GM18505 (cell line): Measurements from ENCODE around the gene NLRC5.
"Not testable (repeated sequence)": the region's sequence is repeated elsewhere in the genome, so short reads cannot be mapped to it uniquely, and the experiment has no call there.

Source experiments
- ATAC-seq: cut with Tn5 transposase; IDR thresholded peaks from one replicate; pipeline ENCODE4 v1.9.1; 2021; ENCODE audit not compliant: unreplicated experiment
- POLR2A ChIP-seq: IDR thresholded peaks from 4 replicates; pipeline ENCODE4 v1.6.1; 2011; ENCODE audit warnings: borderline replicate concordance; ENCODE audit not compliant: insufficient read depth, insufficient read length; ENCODE audit errors: extremely low read depth

The NLRC5 gene

GRCh38 chr16:56966093-56966475 is 23.3 kb upstream of the NLRC5 start:
- ATAC-seq, result no peak
- TF ChIP-seq POLR2A, result no peak

DNA sequence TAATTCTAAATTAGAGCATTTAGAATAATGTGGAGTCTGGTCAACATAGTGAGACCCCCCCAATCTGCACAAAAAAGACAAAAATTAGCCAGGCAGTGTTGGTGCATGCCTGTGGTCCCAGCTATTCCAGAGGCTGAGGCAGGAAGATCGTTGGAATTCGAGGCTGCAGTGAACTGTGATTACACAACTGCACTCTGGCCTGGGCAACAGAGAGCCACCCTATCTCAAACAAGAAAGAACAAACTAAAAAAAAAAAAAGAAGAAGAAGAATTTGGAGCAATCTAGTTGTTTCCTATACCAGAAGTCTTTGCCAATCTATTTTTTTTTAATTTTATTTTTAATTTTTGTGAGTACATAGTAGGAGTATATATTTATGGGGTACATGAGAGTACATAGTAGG is 21.6 kb upstream of the NLRC5 start:
- ATAC-seq, result no peak
- no peak for TF ChIP-seq POLR2A

DNA sequence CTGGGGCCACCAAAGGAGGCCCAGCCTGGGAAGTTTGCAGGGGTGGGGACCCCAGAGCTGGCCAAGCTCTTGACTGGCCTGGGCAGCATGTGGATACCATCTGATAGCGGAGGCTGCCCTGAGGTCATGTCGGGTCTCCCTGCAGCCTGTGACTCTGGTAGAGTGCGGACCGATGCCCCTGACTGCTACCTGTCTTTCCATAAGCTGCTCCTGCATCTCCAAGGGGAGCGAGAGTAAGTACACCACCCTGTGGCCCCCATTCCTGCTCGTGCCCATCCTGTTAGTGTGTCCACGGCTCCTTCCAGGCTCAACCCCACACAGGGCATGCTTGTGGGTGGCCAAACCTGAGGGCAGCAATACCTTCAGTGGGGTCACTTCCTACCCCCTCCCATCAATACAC is 19.6 kb upstream of the NLRC5 start:
- ATAC-seq, result no peak
- TF ChIP-seq POLR2A, result no peak

DNA sequence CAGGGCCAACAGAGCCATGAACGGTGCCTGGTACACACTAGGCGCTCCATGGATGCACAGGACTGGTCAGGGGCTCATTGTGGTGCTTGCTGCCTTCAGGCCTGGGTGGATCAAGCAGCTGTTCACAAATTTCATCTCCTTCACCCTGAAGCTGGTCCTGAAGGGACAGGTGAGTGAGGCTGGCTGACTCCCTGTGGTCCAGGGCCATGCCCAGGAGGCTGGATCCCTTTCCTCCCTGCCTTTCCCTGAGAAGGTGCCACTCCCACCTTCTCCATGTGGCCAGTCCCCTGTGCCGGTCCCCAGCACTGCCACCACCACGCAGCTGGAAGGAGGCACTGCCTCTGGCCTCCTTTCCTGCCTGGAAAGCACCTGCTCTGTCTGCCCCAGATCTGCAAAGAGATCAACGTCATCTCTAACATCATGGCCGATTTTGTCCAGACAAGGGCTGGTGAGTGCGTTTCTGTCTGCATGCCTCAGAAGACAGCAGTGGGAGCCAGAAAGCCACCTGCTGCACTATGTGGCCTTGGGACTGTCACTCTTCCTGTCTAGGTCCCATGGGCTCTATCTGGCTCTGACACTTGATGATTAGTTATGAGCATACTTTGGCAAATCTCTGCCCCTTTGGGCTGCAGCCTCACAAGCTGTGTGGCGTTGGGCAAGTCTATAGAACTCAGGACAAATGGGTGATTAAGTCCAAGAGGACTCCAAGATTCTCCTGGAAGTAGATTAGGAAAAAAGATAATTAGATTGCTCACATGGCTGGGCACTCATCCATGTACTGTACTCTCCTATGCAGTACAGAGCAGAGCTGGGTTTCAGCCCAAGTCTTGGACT is 18.2 kb upstream of the NLRC5 start:
- no peak for TF ChIP-seq POLR2A
- peak; percentile 81 for ATAC-seq

DNA sequence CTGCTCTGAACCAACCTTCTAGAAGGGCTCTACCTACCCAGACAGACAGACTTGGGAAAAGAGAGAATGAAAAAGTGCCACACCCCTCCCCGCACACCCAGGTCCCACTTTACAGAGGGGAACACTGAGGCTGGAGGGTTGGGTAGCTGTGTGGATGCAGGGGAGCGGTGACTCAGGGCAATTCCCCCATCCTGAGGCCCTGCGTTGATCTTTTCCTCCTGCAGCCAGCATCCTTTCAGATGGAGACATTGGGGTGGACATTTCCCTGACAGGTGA is 17.7 kb upstream of the NLRC5 start:
- TF ChIP-seq POLR2A, result no peak
- no peak for ATAC-seq

DNA sequence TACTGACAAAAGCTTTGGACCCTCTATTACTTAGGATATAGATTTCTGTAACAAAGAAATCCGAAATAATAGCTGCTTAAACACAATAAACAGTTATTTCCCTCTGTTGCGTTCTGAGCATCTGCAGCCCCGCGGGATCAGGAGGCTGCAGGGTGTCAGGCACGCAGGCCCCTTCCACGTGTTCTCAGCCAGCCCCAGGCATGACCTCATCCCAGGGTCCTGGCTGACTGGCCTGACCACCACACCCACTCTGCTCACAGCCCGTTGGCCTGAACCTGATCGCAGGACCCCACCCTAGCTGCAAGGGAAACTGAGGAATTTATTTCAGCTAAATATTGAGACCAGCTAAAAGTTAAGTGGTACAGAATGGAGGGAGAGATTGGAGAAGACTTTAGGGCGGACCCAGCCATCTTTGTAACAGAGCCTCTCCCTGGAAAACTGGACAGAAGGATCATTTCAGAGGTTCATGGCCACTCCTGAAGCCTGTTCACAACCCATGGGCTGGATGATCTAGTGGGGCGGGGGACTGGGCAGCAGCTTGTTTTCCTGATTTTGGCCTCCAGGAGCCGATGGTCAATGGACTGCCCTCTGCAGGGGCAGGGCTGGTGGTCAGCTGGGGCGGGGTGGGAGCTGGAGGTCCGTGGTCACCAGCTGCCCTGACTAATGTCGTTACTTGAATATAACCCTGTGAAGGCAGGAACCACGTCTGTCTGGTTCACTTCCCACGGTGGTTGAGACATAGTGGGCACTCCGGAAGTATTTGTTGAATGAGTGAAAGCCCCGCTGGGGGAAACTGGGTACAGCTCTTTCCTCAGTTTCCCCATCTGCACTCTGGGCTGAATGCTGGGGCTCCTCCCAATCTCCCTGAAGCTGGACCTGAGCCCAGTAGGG is 16.7 kb upstream of the NLRC5 start:
- no peak for ATAC-seq
- no peak for TF ChIP-seq POLR2A

DNA sequence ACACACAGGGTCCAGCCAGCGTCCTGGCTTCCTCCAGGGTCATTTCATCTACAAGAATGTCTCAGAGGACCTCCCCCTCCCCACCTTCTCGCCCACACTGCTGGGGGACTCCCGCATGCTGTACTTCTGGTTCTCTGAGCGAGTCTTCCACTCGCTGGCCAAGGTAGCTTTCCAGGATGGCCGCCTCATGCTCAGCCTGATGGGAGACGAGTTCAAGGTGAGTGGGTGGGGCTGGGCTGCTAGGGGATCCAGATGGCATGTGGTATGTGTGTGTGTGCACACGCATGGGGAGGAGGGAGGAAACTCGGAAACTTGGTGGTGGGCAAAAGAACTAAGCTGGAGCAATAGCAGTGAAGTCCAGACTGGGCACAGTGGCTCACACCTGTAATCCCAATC is 16.1 kb upstream of the NLRC5 start:
- no peak for TF ChIP-seq POLR2A
- ATAC-seq, result no peak

- not testable (repeated sequence) for ATAC-seq
Measured at GRCh38 chr16:56973899-56974298, 15.5 kb upstream of the NLRC5 start.

DNA sequence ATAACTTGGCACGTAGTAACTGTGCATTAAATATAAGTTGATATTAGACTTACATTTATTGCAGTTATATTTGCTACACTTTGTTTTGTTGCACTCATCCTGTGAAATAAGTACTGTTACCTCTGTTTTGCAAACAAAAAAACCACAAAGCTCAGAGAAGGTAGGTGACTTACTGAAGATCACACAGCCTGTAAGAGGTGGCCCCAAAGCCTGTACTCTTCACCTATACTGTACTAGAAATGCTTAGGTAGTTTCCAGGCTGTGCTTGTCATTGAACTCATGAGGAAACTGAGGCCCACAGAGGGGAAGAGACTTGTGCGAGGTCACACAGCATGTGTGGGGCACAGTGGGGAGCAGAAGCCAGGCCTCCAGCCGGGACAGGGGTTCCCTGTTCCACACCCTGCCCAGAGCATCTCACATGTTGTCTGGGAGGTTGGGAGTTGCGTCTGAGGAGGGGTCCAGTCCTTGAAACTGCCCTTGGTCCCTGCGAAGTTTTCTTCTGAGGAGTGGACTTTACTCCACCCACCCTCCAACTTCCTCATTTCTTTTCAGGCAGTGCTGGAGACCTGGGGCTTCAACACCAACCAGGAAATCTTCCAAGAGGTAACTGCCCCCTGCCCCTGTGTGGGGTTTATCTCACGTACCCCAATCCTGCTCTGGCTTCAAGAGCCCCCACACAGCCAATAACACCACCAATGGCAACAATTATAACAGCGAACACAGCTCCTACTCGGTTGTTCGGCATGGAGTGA is 14.6 kb upstream of the NLRC5 start:
- no peak for ATAC-seq
- no peak for TF ChIP-seq POLR2A

DNA sequence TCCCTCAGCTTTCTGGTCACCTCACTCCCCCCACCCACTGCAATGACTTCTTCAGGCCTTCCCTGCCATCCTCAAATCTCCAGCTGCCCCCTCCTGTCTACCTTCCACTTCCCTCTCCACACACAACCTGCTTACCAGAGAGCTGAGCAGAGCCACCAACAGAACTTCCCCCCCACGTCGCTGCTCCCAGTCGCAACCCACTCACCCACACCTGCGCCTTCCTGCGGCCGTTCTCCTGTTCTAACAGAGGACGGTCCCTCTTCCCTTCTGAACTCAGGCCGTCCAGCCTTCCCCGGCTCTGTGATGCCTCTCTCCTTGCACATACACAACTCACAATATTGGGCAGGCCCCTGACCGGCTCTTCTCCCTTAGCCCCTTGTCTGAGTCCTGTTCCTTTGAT is 13.6 kb upstream of the NLRC5 start:
- TF ChIP-seq POLR2A, result no peak
- no peak for ATAC-seq

DNA sequence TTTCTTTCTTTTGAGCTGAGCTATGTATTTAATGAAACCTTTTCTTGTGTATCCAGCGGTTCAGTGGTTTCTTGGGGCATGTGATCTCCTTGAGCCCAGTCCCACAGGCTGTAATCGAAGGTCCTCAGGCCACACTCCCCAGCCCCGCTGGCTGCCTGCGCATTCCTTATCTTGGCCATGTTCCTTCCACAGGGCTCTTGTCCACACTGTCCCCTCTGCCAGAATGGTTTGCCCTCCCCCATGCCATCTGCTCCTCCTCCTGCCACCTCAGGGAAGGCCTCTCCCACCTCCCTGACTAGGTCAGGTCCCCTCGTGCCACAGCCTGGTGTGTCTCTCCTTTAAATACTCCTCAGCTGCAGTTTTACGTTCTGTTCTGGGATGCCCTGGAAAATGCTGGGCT is 12.1 kb upstream of the NLRC5 start:
- ATAC-seq, result no peak
- TF ChIP-seq POLR2A, result no peak

DNA sequence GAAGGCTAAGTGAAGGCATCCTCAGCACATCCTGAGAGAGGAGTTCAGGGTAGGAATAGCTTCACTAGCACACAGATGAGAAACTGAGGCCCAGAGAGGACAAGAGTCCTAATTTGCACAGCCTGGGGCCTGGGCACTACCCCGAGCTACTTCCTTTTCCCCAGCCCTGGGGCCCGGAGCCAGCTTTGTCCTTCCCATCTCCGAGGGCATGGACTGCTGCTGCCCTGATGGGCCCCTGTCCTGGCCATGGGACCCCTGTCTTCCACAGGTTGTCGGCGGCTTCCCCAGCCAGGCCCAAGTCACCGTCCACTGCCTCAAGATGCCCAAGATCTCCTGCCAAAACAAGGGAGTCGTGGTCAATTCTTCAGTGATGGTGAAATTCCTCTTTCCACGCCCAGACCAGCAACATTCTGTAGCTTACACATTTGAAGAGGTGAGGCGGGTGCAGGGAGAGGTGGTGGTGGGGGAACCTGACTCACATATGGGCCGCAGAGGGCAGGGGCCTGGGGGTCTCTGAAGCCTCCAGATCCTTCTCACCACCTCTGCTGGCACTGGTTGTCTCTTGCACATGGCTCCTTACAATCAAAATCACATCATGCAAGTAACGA is 11.4 kb upstream of the NLRC5 start:
- no peak for TF ChIP-seq POLR2A
- ATAC-seq, result no peak

DNA sequence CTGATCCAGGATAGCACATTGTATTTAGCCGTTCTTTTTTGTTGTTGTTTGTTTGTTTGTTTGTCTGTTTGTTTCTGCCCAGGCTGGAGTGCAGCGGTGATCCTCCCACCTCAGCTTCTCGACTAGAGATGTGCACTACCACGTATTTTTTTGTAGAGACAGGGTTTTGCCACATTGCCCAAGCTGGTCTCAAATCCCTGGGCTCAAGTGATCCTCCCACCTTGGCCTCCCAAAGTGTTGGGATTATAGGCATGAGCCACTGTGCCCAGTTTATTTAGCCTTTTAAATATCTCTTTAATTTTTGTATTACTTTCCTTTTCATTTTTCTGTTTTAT is 9.2 kb upstream of the NLRC5 start:
- no peak for TF ChIP-seq POLR2A
- no peak for ATAC-seq
